Measurements from ENCODE around the gene PFN3.
"Not testable (repeated sequence)": the region's sequence is repeated elsewhere in the genome, so short reads cannot be mapped to it uniquely, and the experiment has no call there.

Gene PFN3

DNA sequence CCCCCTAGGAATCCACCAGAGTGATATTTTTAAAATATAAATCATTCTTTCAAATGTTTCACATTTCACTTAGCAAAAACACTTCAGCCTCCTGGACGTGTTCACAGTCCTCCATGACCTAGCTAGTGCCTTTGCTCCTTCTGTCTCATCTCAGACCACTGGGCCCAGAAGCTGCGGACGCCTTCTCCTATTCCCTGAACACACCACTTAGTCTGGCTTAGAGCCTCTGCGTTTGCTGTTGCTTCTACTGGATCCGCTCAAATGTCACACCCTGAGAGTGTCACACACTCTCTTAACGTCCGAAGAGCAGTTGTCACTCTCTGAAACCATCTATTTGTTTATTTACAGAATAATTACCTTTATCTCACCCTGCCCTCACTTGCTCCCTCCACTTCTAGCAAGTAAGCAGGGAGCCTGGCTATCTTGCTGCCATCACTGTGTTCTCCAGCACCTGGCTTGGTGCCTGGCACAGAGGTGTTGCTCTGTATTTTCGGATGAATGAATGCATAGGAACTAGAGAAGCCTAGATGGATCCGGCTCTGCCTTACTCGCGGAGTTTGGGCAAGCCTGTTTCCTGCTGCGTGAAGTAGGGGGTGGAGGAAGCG lies 24.8 kb upstream of the PFN3 start:
- H3K79me2 ChIP-seq (ENCODE audit: control insufficient read depth, insufficient read depth, low read length, poor library complexity) = peaks cover 5% of the 10 kb centered on the region
- peak overlapping the region; percentile 64 for H3K14ac ChIP-seq (ENCODE audit: low read length)
- H3K9ac ChIP-seq (ENCODE audit: low read length) = peak overlapping the region; percentile 42
- H3K27ac ChIP-seq (ENCODE audit: low read depth, low read length) = peak overlapping the region; percentile 82
- H4K91ac ChIP-seq (ENCODE audit: low read depth, low read length) = peak overlapping the region; percentile 92
- no peaks in the 10 kb centered on the region for H3K27me3 ChIP-seq (ENCODE audit: insufficient read depth, low read length)
- peaks cover 0 to 2% of the 10 kb centered on the region in 2 experiments for H3K36me3 ChIP-seq (ENCODE audit: control insufficient read depth in 1 of 2, insufficient read depth in 2 of 2, low read length in 2 of 2)
- H4K12ac ChIP-seq (ENCODE audit: low read depth, low read length) = peak overlapping the region; percentile 79
- peak overlapping the region; percentile 34 for H3K18ac ChIP-seq (ENCODE audit: low read length)
- WGBS (ENCODE audit: extremely low coverage, insufficient coverage, insufficient read length) = no CpG with 5 or more reads among the region's 13 CpGs
- no peak overlapping the region for H3K23ac ChIP-seq (ENCODE audit: low read length)
- peak overlapping the region; percentile 74 for H2BK12ac ChIP-seq (ENCODE audit: low read length)
- H3K4ac ChIP-seq (ENCODE audit: low read depth, low read length) = peak overlapping the region; percentile 42
- peak overlapping the region; percentile 69 for H2AK5ac ChIP-seq (ENCODE audit: low read length)
- peak overlapping the region; percentile 80 for H3K4me3 ChIP-seq (ENCODE audit: low read depth, low read length)
- no peaks in the 10 kb centered on the region for H3K9me3 ChIP-seq (ENCODE audit: insufficient read depth, low read depth, low read length)
- DNase-seq = no peak
- H2AFZ ChIP-seq (ENCODE audit: insufficient read depth, low read length, poor library complexity) = peak overlapping the region; percentile 59
- peaks cover 13 to 14% of the 10 kb centered on the region in 2 experiments for H3K4me1 ChIP-seq (ENCODE audit: control insufficient read depth in 1 of 2, insufficient read depth in 2 of 2, low read length in 2 of 2)
- H2BK120ac ChIP-seq (ENCODE audit: insufficient read depth, low read length, poor library complexity) = peak overlapping the region; percentile 54
- H2BK5ac ChIP-seq (ENCODE audit: low read depth, low read length, poor library complexity) = peak overlapping the region; percentile 18
- H3K4me2 ChIP-seq (ENCODE audit: low read length) = peak overlapping the region; percentile 70
- peaks cover 9% of the 10 kb centered on the region for H3K79me1 ChIP-seq (ENCODE audit: low read length)
- H4K8ac ChIP-seq (ENCODE audit: low read depth, low read length) = peak overlapping the region; percentile 95

- Histone ChIP-seq H4K8ac (ENCODE audit: low read depth, low read length) (no peak overlapping the region), H3K23ac (ENCODE audit: low read length) (no peak overlapping the region), H3K27ac (ENCODE audit: low read depth, low read length) (no peak overlapping the region), H2BK5ac (ENCODE audit: low read depth, low read length, poor library complexity) (no peak overlapping the region), H2BK12ac (ENCODE audit: low read length) (no peak overlapping the region), H3K18ac (ENCODE audit: low read length) (no peak overlapping the region), H3K27me3 (ENCODE audit: insufficient read depth, low read length) (no peaks in the 10 kb centered on the region), H3K9ac (ENCODE audit: low read length) (no peak overlapping the region), H3K14ac (ENCODE audit: low read length) (no peak overlapping the region), H2AFZ (ENCODE audit: insufficient read depth, low read length, poor library complexity) (no peak overlapping the region), H3K4me2 (ENCODE audit: low read length) (no peak overlapping the region), H3K79me1 (ENCODE audit: low read length) (peaks cover 9% of the 10 kb centered on the region), H3K4ac (ENCODE audit: low read depth, low read length) (no peak overlapping the region), H3K4me3 (ENCODE audit: low read depth, low read length) (no peak overlapping the region), H3K9me3 (ENCODE audit: insufficient read depth, low read depth, low read length) (no peaks in the 10 kb centered on the region), H3K36me3 (ENCODE audit: control insufficient read depth in 1 of 2, insufficient read depth in 2 of 2, low read length in 2 of 2) (no peaks in the 10 kb centered on the region), H2AK5ac (ENCODE audit: low read length) (no peak overlapping the region), H3K4me1 (ENCODE audit: control insufficient read depth in 1 of 2, insufficient read depth in 2 of 2, low read length in 2 of 2) (peaks cover 13 to 14% of the 10 kb centered on the region in 2 experiments), H3K79me2 (ENCODE audit: control insufficient read depth, insufficient read depth, low read length, poor library complexity) (peaks cover 5% of the 10 kb centered on the region), H2BK120ac (ENCODE audit: insufficient read depth, low read length, poor library complexity) (no peak overlapping the region), H4K12ac (ENCODE audit: low read depth, low read length) (no peak overlapping the region), H4K91ac (ENCODE audit: low read depth, low read length) (no peak overlapping the region)
- DNase-seq = no peak
- WGBS (ENCODE audit: extremely low coverage, insufficient coverage, insufficient read length) = no CpG with 5 or more reads among the region's 2 CpGs
Measured at GRCh38 chr5:177423671-177424070, 23.2 kb upstream of the PFN3 start.

DNA sequence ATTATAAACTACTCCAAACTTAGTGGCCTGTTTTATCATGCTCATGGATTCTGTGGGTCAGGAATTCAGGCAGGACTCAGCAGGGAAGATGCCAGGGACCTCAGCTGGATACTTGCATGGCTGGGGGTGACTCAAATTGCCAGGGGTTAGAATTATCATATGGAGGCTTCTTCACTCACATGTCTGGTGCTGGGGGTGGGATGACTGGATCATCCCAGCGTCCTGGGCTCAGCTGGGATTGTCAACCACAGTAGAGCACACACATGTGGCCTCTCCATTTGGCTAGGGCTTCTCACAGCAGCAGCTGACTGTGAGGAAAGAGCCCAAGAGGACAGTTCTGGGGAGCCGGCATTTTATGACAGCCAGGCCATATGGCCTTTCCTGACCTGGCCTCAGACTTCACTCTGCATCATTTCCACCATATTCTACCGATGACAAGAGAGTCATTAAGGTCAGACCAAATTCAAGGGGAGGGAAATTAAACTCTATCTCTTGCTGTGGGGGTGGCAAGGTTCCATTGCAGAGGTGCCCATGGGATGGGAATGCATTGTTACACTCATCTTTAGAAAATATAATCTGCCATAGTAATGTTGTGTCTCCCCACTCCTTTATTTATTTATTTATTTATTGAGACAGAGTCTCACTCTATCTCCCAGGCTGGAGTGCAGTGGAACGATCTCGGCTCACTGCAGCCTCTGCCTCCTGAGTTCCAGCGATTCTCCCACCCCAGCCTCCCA lies 20.8 kb upstream of the PFN3 start:
- no peak overlapping the region for H2AFZ ChIP-seq (ENCODE audit: insufficient read depth, low read length, poor library complexity)
- no peak overlapping the region for H3K4me3 ChIP-seq (ENCODE audit: low read depth, low read length)
- no peak overlapping the region for H4K12ac ChIP-seq (ENCODE audit: low read depth, low read length)
- H3K9me3 ChIP-seq (ENCODE audit: insufficient read depth, low read depth, low read length) = no peaks in the 10 kb centered on the region
- no peak overlapping the region for H2AK5ac ChIP-seq (ENCODE audit: low read length)
- H3K23ac ChIP-seq (ENCODE audit: low read length) = no peak overlapping the region
- no peaks in the 10 kb centered on the region for H3K36me3 ChIP-seq (ENCODE audit: control insufficient read depth in 1 of 2, insufficient read depth in 2 of 2, low read length in 2 of 2)
- no peak overlapping the region for H4K8ac ChIP-seq (ENCODE audit: low read depth, low read length)
- H3K27me3 ChIP-seq (ENCODE audit: insufficient read depth, low read length) = no peaks in the 10 kb centered on the region
- no CpG with 5 or more reads among the region's 6 CpGs for WGBS (ENCODE audit: extremely low coverage, insufficient coverage, insufficient read length)
- H4K91ac ChIP-seq (ENCODE audit: low read depth, low read length) = no peak overlapping the region
- H3K79me2 ChIP-seq (ENCODE audit: control insufficient read depth, insufficient read depth, low read length, poor library complexity) = peaks cover 2% of the 10 kb centered on the region
- no peak overlapping the region for H2BK12ac ChIP-seq (ENCODE audit: low read length)
- no peak overlapping the region for H3K4ac ChIP-seq (ENCODE audit: low read depth, low read length)
- peaks cover 4 to 5% of the 10 kb centered on the region in 2 experiments for H3K4me1 ChIP-seq (ENCODE audit: control insufficient read depth in 1 of 2, insufficient read depth in 2 of 2, low read length in 2 of 2)
- no peak for DNase-seq
- no peak overlapping the region for H2BK120ac ChIP-seq (ENCODE audit: insufficient read depth, low read length, poor library complexity)
- H3K9ac ChIP-seq (ENCODE audit: low read length) = no peak overlapping the region
- H3K14ac ChIP-seq (ENCODE audit: low read length) = no peak overlapping the region
- no peak overlapping the region for H3K18ac ChIP-seq (ENCODE audit: low read length)
- H3K79me1 ChIP-seq (ENCODE audit: low read length) = peaks cover 6% of the 10 kb centered on the region
- no peak overlapping the region for H3K27ac ChIP-seq (ENCODE audit: low read depth, low read length)
- no peak overlapping the region for H2BK5ac ChIP-seq (ENCODE audit: low read depth, low read length, poor library complexity)
- H3K4me2 ChIP-seq (ENCODE audit: low read length) = no peak overlapping the region

DNA sequence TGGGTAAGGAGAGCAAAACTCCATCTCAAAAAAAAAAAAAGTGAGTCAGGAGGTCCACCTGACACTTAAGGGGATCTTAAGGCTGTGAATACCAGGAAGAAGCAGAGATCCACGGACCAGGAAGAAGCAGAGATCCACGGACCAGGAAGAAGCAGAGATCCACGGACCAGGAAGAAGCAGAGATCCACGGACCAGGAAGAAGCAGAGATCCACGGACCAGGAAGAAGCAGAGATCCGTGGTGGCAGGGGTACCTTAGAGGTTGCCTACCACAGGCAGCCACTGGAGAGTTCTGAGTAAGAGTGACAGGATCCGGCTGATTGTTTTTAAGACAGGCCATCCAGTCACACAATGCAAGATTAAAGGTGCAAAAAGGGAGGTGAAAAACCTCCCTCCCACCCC lies 20.0 kb upstream of the PFN3 start:
- not testable (repeated sequence) for H3K79me1 ChIP-seq (ENCODE audit: low read length); H3K27ac ChIP-seq (ENCODE audit: low read depth, low read length)
- no CpG with 5 or more reads among the region's 7 CpGs for WGBS (ENCODE audit: extremely low coverage, insufficient coverage, insufficient read length)

More for the DNA sequence above, 20.0 kb upstream of the PFN3 start:
- H3K9me3 ChIP-seq (ENCODE audit: insufficient read depth, low read depth, low read length); H3K18ac ChIP-seq (ENCODE audit: low read length); H2BK12ac ChIP-seq (ENCODE audit: low read length); H2AK5ac ChIP-seq (ENCODE audit: low read length); H2BK5ac ChIP-seq (ENCODE audit: low read depth, low read length, poor library complexity); H3K23ac ChIP-seq (ENCODE audit: low read length); H3K36me3 ChIP-seq (ENCODE audit: control insufficient read depth in 1 of 2, insufficient read depth in 2 of 2, low read length in 2 of 2); H4K8ac ChIP-seq (ENCODE audit: low read depth, low read length); H3K4me1 ChIP-seq (ENCODE audit: control insufficient read depth in 1 of 2, insufficient read depth in 2 of 2, low read length in 2 of 2); H4K12ac ChIP-seq (ENCODE audit: low read depth, low read length); H3K4ac ChIP-seq (ENCODE audit: low read depth, low read length); H3K27me3 ChIP-seq (ENCODE audit: insufficient read depth, low read length); H3K4me2 ChIP-seq (ENCODE audit: low read length); H3K4me3 ChIP-seq (ENCODE audit: low read depth, low read length); H2BK120ac ChIP-seq (ENCODE audit: insufficient read depth, low read length, poor library complexity); H3K14ac ChIP-seq (ENCODE audit: low read length); H3K79me2 ChIP-seq (ENCODE audit: control insufficient read depth, insufficient read depth, low read length, poor library complexity); DNase-seq; H2AFZ ChIP-seq (ENCODE audit: insufficient read depth, low read length, poor library complexity); H4K91ac ChIP-seq (ENCODE audit: low read depth, low read length); H3K9ac ChIP-seq (ENCODE audit: low read length): not testable (repeated sequence)
